GM12865 (cell line): ENCODE data around the gene ZNF335.

Experiments used
- DNase-seq: peaks from one replicate; pipeline ENCODE4 v3.0.0; 2010; ENCODE audit warnings: low read depth
- H3K4me3 ChIP-seq: 2 replicates; pipeline ENCODE4 v1.5.1; 2011; ENCODE audit warnings: mild to moderate bottlenecking, low read depth, low read length, control low read depth
- CTCF ChIP-seq: IDR thresholded peaks from 2 replicates; pipeline ENCODE4 v1.5.1; 2011; ENCODE audit warnings: low read length, control low read depth, low read depth, inconsistent platforms; ENCODE audit not compliant: insufficient read depth; ENCODE audit errors: missing control alignments

The ZNF335 gene

GRCh38 chr20:45943613-45944012 lies 28.4 kb downstream of the ZNF335 start:
- no peak for DNase-seq
- H3K4me3 ChIP-seq = no peak overlapping the region
- TF ChIP-seq CTCF = no peak

DNA sequence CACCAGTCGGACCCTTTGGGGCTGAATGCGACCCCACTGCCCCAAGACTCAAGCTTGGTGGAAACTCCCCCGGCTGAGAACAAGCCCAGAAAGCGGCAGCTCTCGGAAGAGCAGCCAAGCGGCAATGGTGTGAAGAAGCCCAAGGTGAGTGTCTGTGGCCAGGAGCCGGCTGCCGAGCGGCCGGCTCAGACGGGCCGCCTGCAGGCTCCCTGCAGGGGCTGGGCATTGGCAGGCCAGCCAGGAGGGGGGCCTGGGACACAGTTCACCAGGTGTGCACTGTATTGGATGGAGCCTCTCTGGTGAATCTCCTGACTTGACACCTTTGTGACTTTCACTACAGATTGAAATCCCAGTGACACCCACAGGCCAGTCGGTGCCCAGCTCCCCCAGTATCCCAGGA lies 31.5 kb downstream of the ZNF335 start:
- no peak for TF ChIP-seq CTCF

GRCh38 chr20:45940053-45940452 lies 31.9 kb downstream of the ZNF335 start:
- H3K4me3 ChIP-seq = no peak overlapping the region
- no peak for TF ChIP-seq CTCF
- no peak for DNase-seq

More for the DNA sequence above, 31.5 kb downstream of the ZNF335 start:
- H3K4me3 ChIP-seq = no peak overlapping the region
- no peak for DNase-seq

DNA sequence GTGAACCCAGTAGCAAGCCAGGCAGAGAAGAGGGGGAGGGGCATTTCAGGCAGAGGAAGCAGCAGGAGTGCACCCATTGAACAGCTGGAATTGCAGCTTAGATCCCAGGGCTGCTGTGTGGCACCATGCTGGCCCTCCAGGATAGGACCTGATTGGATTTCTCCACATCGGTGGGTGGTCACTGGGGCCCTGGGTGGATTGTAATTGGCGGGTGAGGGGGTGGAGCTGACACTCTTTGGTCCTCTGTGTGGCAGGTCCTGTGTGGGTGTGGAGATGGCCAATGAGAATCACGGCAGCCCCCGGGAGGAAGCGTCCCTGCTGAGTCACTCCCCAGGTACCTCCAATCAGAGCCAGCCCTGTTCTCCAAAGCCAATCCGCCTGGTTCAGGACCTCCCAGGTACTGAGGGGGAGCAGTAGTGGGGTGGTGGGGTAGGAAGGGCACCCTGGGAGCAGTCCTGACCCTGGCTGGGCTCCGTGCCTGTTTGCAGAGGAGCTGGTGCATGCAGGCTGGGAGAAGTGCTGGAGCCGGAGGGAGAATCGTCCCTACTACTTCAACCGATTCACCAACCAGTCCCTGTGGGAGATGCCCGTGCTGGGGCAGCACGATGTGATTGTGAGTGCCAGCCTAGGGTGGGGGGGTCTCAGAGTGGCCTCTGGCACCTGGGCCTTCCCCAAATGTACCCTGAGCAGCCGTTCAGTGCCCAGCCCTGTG lies 33.1 kb downstream of the ZNF335 start:
- no peak overlapping the region for H3K4me3 ChIP-seq
- no peak for TF ChIP-seq CTCF
- DNase-seq = no peak

DNA sequence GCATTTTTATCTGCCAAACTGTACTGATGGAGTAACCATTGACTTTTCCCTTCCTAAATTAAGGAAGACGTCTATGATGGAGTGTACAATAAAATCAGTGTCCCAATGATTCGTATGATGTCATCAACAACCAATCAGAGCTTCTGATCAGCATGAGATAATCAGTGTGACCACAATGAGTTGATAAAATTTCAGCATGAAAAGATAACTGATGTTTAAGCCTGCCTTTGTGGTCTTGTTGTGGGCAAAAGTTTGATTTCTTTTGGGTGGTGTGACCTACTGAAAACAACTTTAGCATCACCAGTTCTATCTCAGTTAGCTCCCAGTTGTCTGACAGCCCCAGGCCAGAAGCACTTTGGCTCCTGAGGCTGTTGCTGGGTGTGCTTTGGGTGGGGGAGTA lies 34.2 kb downstream of the ZNF335 start:
- no peak for DNase-seq
- no peak for TF ChIP-seq CTCF
- no peak overlapping the region for H3K4me3 ChIP-seq

DNA sequence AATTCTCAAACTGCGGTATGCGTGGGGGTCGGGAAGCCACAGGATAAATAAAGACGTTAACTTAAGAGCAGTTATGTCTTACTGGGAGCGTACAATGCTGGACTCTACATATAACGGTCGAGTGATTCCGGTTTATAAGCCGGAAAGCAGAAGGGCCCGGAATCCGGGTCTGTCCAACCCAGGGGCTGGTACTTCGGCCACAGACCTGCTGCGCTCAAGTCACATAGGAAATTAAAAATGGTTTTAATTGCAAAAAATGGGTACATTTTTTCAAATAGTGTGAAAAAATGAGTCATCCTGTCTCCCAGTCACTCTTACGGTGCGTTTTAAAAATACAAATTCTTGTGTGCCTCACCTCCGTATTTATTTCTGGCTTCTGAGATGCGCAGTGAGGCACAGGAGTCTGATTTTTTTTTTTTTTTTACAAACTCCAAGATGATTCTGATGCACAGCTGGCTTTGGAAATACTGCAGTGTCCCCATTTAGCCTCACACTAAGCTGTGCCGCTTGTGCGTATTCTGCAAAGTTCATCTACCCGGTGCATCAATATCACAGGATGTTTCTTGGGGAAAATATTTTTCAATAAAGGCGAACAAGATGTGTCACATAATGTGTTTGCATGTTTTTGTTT lies 36.5 kb downstream of the ZNF335 start:
- no peak for TF ChIP-seq CTCF
- H3K4me3 ChIP-seq = peak overlapping the region; percentile 66
- no peak for DNase-seq
